GM23338 (cell line): ENCODE measurements around the gene MIER1. TPM values are rescaled to one million over a fixed set of nuclear protein-coding genes. Genes with fewer than 3 reads are reported as not detected.

Experiments
- ATAC-seq: fragments of 200-7000 bp; cut with Tn5 transposase; 3 replicates; pipeline ENCODE4 v1.9.1; 2020
- DNase-seq: peaks from one replicate; pipeline ENCODE4 v3.0.0-alpha.2; 2015; ENCODE audit warnings: low spot score
- H2AFZ ChIP-seq: fragments of 200-600 bp; sonication (generic); 2 replicates; pipeline ENCODE4 v1.8.0; 2016; ENCODE audit warnings: antibody characterized with exemption, mild to moderate bottlenecking, moderate library complexity
- H3F3A ChIP-seq: fragments of 200-600 bp; sonication (generic); replicated peaks from 2 replicates; pipeline ENCODE4 v1.8.0; 2017; ENCODE audit warnings: antibody characterized with exemption, mixed run types, low read depth
- H3K27ac ChIP-seq: fragments of 200-600 bp; sonication (generic); 2 replicates; pipeline ENCODE4 v1.6.1; 2016; ENCODE audit warnings: low read depth
- H3K27me3 ChIP-seq: fragments of 200-600 bp; sonication (generic); 2 replicates; pipeline ENCODE4 v1.8.0; 2016; ENCODE audit warnings: mild to moderate bottlenecking, mixed run types, moderate library complexity; ENCODE audit not compliant: insufficient read depth
- H3K36me3 ChIP-seq: fragments of 200-600 bp; sonication (generic); 2 replicates; pipeline ENCODE4 v1.8.0; 2016; ENCODE audit warnings: mild to moderate bottlenecking; ENCODE audit not compliant: insufficient read depth
- H3K4me1 ChIP-seq: fragments of 200-600 bp; sonication (generic); 2 replicates; pipeline ENCODE4 v1.8.0; 2016; ENCODE audit warnings: mild to moderate bottlenecking, moderate library complexity; ENCODE audit not compliant: insufficient read depth
- H3K4me2 ChIP-seq: fragments of 200-600 bp; sonication (generic); 2 replicates; pipeline ENCODE4 v1.7.1; 2017; ENCODE audit warnings: mixed run types
- H3K4me3 ChIP-seq: fragments of 200-600 bp; sonication (generic); 2 replicates; pipeline ENCODE4 v1.6.1; 2016; ENCODE audit warnings: mixed run types
- H3K79me2 ChIP-seq: fragments of 200-600 bp; sonication (generic); replicated peaks from 2 replicates; pipeline ENCODE4 v1.8.0; 2017; ENCODE audit warnings: mild to moderate bottlenecking; ENCODE audit not compliant: insufficient read depth
- H3K9me2 ChIP-seq: fragments of 200-600 bp; sonication (generic); 2 replicates; pipeline ENCODE4 v1.8.0; 2017; ENCODE audit not compliant: insufficient read depth
- H4K20me1 ChIP-seq: fragments of 200-600 bp; sonication (generic); replicated peaks from 2 replicates; pipeline ENCODE4 v1.8.0; 2017; ENCODE audit warnings: mild to moderate bottlenecking; ENCODE audit not compliant: insufficient read depth
- H3K27ac Mint-ChIP-seq: 2 replicates; pipeline ENCODE4 v1.8.0; 2020; ENCODE audit warnings: inconsistent platforms, mild to moderate bottlenecking, moderate library complexity, mixed read lengths
- H3K27me3 Mint-ChIP-seq: 3 replicates; pipeline ENCODE4 v1.8.0; 2022; ENCODE audit warnings: low read depth, mild to moderate bottlenecking, moderate library complexity, mixed read lengths, inconsistent platforms; ENCODE audit not compliant: insufficient read depth, poor library complexity
- H3K36me3 Mint-ChIP-seq: 3 replicates; pipeline ENCODE4 v1.8.0; 2021; ENCODE audit warnings: low read depth, mild to moderate bottlenecking, inconsistent platforms, moderate library complexity, mixed read lengths
- H3K4me1 Mint-ChIP-seq: 3 replicates; pipeline ENCODE4 v1.8.0; 2020; ENCODE audit warnings: mild to moderate bottlenecking, inconsistent platforms, mixed read lengths
- H3K4me3 Mint-ChIP-seq: 3 replicates; pipeline ENCODE4 v1.8.0; 2021; ENCODE audit warnings: moderate library complexity, mild to moderate bottlenecking, inconsistent platforms, mixed read lengths
- H3K9me3 Mint-ChIP-seq: 3 replicates; pipeline ENCODE4 v1.8.0; 2020; ENCODE audit warnings: moderate library complexity, mild to moderate bottlenecking, inconsistent platforms, mixed read lengths
- CREB1 ChIP-seq: fragments of 250-450 bp; sonication (Bioruptor Pico); IDR thresholded peaks from 2 replicates; pipeline ENCODE4 v1.5.0; 2020; ENCODE audit warnings: low read depth, mild to moderate bottlenecking, moderate library complexity
- EZH2 ChIP-seq: fragments of 200-600 bp; sonication (generic); IDR thresholded peaks from one replicate; pipeline ENCODE4 v1.8.0; 2017; ENCODE audit warnings: antibody characterized with exemption, mild to moderate bottlenecking, low read depth; ENCODE audit not compliant: unreplicated experiment
- JUNB ChIP-seq: IDR thresholded peaks from one replicate; pipeline ENCODE4 v1.6.1; 2016; ENCODE audit warnings: antibody characterized with exemption; ENCODE audit not compliant: unreplicated experiment
- NANOG ChIP-seq: IDR thresholded peaks from 2 replicates; pipeline ENCODE4 v1.6.1; 2016; ENCODE audit warnings: antibody characterized with exemption, borderline replicate concordance
- POLR2AphosphoS5 ChIP-seq: IDR thresholded peaks from 2 replicates; pipeline ENCODE4 v1.6.1; 2016; ENCODE audit warnings: antibody characterized with exemption, low read depth
- REST ChIP-seq: IDR thresholded peaks from one replicate; pipeline ENCODE4 v1.6.1; 2018; ENCODE audit warnings: antibody characterized with exemption; ENCODE audit not compliant: unreplicated experiment
- STAT1 ChIP-seq: IDR thresholded peaks from one replicate; pipeline ENCODE4 v1.6.1; 2016; ENCODE audit warnings: antibody characterized with exemption; ENCODE audit not compliant: unreplicated experiment
- ZNF114 ChIP-seq: fragments of 250-450 bp; sonication (Bioruptor Pico); IDR thresholded peaks from 2 replicates; pipeline ENCODE4 v1.5.0; 2020; ENCODE audit warnings: mild to moderate bottlenecking, moderate library complexity
- ZNF331 ChIP-seq: fragments of 250-450 bp; sonication (Bioruptor Pico); IDR thresholded peaks from 2 replicates; pipeline ENCODE4 v1.5.0; 2020; ENCODE audit warnings: low read depth, mild to moderate bottlenecking, moderate library complexity
- ZNF462 ChIP-seq: fragments of 250-450 bp; sonication (Bioruptor Pico); IDR thresholded peaks from 2 replicates; pipeline ENCODE4 v1.5.0; 2020; ENCODE audit warnings: mild to moderate bottlenecking, moderate library complexity
- polyA plus RNA-seq: library from polyadenylated mRNA; unstranded; fragments of >200 nt; fragmentation: Nextera tagmentation; extraction: Ambion mirVana; gene quantifications from 2 replicates; pipeline ENCODE4 v1.2.1, GENCODE V29; 2016
- total RNA-seq: library from RNA; depleted of rRNA; stranded (reverse); fragments of >200 nt; shearing (Covaris generic); gene quantifications from 2 replicates; pipeline ENCODE4 v1.2.3, GENCODE V29; 2014
- TF ChIP-seq, protein P1 (sequence below), 2 experiments: fragments of 200-600 bp in 1 of 2; sonication (generic) in 1 of 2; conservative IDR thresholded peaks; 2 replicates each; pipeline versions ENCODE4 v1.5.1 to v1.6.1; 2016 to 2017; ENCODE audit warnings: antibody characterized with exemption in 2 of 2, low read depth in 2 of 2, mild to moderate bottlenecking in 2 of 2, moderate library complexity in 1 of 2

Gene MIER1
- total and polyA plus RNA-seq, 2 experiments from 2014 or later: 38.2 to 72.8 TPM

DNA sequence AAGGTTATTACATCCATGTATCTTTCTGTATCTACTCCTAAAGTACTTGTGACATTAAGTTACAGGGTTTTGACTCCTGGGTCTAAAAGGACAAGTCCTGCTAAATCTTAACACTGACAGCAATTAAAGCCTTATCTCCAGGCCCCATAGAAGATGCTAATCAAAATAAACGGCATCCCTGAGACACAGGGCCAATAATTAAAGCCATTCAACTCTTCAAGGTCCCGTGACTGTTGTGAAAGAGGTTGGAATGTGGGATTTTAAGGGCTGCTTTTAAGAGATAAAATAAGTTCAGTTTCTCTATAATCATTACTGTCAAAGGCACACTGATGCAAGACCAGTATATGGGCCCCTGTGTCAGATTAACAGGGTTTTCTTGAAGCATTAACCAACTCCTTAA, 8.5 kb upstream of the MIER1 start (continued):
- no peak for TF ChIP-seq NANOG
- TF ChIP-seq EZH2: no peak
- no peak for TF ChIP-seq REST
- no peak for TF ChIP-seq ZNF331 (CRISPR knock-in tag)
- TF ChIP-seq CREB1 (CRISPR knock-in tag): no peak
- no peak for TF ChIP-seq JUNB
- TF ChIP-seq ZNF114 (CRISPR knock-in tag): no peak

- Histone ChIP-seq H3F3A (no peaks in the 10 kb centered on the region), H3K79me2 (peaks cover 19% of the 10 kb centered on the region; the same call in 1 of the 2 replicates), H3K4me3 (no peak overlapping the region), H3K9me2 (no peaks in the 10 kb centered on the region), H3K4me2 (no peak overlapping the region), H2AFZ (no peak overlapping the region), H3K4me1 (peaks cover 11% of the 10 kb centered on the region), H3K36me3 (no peaks in the 10 kb centered on the region), H4K20me1 (no peaks in the 10 kb centered on the region; the same call in 1 of the 2 replicates), H3K27ac (no peak overlapping the region), H3K27me3 (no peaks in the 10 kb centered on the region)
- ATAC-seq: no peak
- Mint-ChIP-seq H3K4me3 (no peak overlapping the region), H3K4me1 (peaks cover 12% of the 10 kb centered on the region), H3K27me3 (no peaks in the 10 kb centered on the region), H3K9me3 (peaks cover 2% of the 10 kb centered on the region; the same call in 2 of the 3 replicates), H3K36me3 (peaks cover 33% of the 10 kb centered on the region), H3K27ac (no peak overlapping the region)
- no peak for DNase-seq
- TF ChIP-seq ZNF462 (CRISPR knock-in tag): no peak
- no peak for TF ChIP-seq REST
- no peak for TF ChIP-seq POLR2AphosphoS5
- TF ChIP-seq NANOG: no peak
- TF ChIP-seq, protein P1, sequence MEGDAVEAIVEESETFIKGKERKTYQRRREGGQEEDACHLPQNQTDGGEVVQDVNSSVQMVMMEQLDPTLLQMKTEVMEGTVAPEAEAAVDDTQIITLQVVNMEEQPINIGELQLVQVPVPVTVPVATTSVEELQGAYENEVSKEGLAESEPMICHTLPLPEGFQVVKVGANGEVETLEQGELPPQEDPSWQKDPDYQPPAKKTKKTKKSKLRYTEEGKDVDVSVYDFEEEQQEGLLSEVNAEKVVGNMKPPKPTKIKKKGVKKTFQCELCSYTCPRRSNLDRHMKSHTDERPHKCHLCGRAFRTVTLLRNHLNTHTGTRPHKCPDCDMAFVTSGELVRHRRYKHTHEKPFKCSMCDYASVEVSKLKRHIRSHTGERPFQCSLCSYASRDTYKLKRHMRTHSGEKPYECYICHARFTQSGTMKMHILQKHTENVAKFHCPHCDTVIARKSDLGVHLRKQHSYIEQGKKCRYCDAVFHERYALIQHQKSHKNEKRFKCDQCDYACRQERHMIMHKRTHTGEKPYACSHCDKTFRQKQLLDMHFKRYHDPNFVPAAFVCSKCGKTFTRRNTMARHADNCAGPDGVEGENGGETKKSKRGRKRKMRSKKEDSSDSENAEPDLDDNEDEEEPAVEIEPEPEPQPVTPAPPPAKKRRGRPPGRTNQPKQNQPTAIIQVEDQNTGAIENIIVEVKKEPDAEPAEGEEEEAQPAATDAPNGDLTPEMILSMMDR (conservative IDR thresholded peaks at IDR 0.05; ENCODE audit: low read depth in 2 of 2): no peak
- TF ChIP-seq STAT1: no peak
Observed at GRCh38 chr1:66917476-66917875, 7.3 kb upstream of the MIER1 start.
